ENCODE data around the gene MPO.

Gene MPO

DNA sequence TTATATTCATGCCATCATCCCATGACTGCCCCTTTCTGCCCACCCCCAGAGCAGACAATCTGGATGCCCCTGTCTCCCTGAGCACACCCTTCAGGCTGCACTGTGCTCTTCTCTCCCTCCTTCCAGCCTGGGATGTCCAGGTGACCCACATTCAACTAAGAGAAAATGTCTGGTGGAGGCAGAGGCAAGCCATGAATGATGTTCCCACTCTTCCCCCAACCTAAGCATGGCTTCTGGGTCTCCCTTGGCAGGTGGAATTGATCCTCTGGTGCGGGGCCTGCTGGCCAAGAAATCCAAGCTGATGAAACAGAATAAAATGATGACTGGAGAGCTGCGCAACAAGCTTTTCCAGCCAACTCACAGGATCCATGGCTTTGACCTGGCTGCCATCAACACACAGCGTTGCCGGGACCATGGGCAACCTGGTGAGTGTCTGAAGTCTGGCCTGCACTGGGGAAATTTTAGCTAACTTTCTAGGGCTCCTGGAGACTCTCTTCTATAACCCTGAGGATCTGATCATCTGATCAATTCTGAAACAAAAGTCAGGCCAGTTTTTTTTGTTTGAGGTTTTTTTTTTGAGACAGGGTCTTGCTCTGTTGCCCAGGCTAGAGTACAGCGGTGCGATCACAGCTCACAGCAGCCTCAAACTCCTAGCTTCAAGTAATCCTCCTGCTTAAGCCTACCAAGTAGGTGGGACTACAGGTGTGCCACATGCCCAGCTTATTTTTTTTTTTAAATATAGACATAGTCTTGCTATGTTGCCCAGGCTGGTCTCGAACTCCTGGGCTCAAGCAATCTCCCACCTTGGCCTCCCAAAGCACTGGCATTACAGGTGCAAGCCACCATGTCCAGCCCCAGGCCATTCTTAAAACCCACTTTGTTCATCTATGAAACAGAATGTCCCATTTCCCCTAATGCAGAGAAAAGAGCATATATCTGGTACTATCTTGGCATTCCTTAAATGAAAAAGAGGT is 14.5 kb downstream of the MPO start:
- DNase-seq (ENCODE audit: low read depth in 2 of 2), result no peak

DNA sequence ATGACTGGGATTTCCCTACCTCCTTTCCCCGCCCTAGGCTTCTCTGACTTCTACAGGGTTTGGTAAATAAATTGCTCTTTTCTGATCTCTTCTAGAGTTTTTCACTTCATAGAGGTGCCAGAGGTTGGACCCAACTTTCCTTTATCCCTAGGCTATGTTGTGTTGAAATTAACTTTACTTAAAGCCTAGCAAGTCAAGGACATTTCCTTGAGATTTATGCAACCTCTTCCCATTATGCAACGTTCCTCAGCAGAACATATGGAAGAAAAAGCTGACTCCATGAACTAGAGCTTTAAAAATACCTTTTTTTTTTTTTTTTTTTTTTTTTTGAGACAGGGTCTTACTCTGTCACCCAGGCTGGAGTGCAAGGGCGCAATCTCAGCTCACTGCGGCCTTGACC is 15.5 kb downstream of the MPO start:
- DNase-seq (ENCODE audit: low read depth in 2 of 2), result no peak

DNA sequence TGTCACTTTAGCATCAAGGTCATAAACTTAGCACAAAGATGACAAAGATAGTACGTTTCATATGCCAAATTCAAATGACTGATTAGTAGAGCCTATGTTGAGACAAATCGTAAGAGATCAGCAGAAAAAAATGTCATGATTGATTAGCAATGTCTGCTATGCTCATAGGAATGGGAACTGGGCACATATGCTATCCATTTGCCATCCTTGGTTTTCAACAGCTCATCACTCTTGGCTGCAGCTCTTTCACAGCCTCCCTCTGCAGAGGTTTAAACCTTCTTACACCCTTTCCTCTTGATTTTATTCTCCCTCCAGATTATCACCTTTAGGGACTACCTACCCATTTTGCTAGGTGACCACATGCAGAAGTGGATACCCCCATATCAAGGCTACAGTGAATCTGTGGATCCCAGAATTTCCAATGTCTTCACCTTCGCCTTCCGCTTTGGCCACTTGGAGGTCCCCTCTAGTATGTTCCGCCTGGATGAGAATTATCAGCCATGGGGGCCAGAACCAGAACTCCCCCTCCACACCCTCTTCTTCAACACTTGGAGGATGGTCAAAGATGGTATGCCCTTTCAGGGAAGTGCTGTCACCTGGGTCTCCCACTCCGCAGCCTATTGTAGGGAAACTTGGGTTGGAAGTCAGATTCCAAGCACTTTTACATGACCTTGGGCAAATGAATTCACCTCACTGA is 16.2 kb downstream of the MPO start:
- no peak for DNase-seq (ENCODE audit: low read depth in 2 of 2)

DNA sequence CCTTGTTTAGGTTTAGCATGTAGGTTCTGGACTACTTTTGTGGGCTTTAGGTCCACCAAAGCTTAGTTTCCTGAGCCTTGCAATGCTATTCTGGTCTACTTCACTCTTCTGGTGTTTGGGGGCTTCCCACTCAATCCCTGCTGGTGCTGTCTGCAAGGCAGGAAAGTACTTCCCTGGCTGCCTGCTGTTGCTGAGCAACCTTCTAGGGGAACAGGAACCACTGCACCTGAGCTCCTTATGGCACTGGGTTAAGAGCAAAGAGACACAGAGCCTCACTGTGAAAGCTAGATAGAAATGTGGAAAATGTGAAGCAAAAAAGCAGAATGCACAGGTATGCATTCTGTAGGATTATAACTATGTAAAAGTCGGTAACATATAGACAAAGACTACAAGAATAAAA is 17.0 kb downstream of the MPO start:
- DNase-seq (ENCODE audit: low read depth in 2 of 2), result no peak

DNA sequence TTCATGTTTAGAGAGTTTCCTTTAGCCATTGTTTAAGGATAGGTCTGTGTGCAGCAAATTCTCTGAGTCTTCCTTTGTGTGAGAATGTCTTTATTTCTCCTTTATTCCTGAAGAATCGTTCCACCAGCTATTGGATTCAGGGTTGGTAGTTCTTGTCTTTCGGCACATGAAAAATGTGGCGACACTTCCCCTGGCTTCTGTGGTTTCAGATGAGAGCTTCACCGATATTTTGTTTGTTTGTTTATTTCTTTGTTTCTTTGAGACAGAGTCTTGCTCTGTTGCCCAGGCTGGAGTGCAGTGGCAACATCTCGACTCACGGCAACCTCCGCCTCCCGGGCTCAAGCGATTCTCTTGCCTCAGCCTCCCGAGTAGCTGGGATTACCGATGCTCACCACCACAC is 18.6 kb downstream of the MPO start:
- DNase-seq (ENCODE audit: low read depth in 2 of 2), result no peak

DNA sequence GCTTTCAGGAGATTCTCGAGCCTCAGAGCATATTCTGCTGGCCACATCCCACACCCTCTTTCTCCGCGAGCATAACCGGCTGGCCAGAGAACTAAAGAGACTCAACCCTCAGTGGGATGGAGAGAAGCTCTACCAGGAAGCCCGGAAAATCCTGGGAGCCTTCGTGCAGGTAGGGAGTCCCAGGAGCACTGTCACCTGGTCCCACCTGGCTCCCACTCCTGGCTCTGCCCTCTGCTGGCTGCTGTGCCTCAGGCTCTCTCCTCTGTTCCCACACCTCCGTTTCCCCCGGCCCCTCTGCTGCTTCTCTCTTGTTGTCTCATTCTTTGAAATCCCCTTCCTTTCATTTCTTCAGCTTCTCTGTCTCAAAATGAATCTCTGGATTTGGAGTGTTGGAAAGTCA is 25.9 kb downstream of the MPO start:
- DNase-seq (ENCODE audit: low read depth in 2 of 2), result no peak

DNA sequence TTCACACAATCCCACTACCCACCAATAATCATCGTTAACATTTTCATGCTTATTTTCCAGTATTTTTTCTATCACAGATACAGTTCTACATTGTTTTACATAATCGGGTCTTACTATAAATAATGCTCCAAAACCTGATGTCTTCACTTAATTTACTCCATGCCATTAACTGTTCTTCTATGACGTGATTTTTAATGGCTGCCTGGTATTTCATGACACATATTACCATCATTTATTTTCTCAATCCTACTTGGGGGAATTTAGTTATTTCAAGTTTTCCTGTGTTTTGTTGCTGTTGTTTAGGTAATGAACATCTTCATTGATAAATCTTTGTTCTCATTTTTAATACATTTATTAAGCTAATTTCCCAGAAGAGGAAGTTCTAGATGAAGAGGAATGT is 27.7 kb downstream of the MPO start:
- DNase-seq (ENCODE audit: low read depth in 2 of 2), result no peak

DNA sequence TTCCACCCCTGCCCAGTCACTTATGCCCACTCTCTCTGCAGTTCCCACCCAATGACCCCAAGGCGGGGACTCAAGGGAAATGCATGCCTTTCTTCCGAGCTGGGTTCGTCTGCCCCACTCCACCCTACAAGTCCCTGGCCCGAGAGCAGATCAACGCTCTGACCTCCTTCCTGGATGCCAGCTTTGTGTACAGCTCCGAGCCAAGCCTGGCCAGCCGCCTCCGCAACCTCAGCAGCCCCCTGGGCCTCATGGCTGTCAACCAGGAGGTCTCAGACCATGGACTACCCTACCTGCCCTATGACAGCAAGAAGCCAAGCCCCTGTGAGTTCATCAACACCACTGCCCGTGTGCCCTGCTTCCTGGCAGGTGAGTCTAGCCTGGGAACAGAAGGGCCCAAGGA is 28.6 kb downstream of the MPO start:
- no peak for DNase-seq (ENCODE audit: low read depth in 2 of 2)

DNA sequence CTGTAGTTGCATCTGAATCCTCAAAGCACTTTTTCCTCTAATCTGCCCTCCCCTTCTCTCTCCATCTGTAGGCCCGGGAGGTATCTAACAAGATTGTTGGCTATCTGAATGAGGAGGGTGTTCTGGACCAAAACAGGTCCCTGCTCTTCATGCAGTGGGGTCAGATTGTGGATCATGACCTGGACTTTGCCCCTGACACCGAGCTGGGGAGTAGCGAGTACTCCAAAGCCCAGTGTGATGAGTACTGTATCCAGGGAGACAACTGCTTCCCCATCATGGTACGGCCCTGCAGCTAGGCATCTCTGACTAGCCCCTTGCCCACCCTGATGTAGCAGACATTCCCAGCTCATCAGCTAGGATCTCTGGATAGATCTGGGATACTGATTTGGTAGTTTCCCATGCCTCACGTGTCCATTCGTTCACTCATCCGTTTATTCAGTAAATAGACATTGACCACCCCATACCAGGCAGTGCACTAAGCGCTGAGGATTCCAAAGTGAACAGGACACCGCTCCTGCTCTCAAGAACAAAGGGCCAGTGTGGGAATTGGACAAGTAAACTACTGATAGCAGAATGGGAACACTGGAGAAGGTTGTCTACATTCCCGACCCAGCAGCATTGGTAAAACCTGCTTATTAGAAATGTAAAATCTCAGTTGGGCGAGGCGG is 30.3 kb downstream of the MPO start:
- DNase-seq (ENCODE audit: low read depth in 2 of 2), result no peak

DNA sequence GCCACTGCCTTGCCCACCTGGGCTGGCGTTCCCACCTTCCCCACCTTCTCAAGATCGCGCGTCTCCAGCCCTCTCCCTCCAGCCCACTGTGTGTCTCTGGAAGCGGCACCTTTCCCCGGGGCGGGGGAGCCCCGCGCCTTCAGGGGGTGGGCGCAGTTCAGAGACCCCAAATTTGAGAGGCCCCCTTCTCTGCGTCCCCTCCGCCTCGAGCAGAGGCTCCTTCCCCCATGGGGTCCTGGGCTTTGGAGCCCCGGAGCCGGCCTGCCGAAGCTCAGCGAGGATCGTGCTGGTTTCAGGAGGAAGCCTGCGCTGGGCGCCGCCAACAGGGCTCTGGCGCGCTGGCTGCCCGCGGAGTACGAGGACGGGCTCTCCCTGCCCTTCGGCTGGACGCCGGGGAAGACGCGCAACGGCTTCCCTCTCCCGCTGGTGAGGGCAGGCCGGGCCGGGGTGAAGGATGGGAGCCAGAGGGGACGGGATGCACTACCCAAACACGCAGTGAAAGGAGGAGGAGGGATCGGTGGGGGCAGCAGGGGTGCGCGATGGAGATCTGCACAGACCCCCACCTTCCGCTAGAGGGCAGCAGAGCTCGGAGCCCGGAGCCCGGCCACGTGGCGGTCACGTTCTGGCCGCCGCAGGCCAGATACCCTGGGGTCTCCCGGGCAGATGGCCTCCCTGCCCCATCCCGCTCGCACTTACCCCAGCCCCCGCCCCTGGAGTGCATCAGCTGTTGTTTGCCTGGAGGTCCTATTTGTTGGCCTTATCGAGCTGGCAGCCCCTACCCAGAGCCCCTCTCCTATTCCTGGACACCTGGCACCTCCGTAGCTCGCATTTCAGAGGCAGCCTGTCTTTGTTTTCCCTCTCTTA is 31.2 kb downstream of the MPO start:
- peak; percentile 39 to 63 for DNase-seq (ENCODE audit: low read depth in 2 of 2)

DNA sequence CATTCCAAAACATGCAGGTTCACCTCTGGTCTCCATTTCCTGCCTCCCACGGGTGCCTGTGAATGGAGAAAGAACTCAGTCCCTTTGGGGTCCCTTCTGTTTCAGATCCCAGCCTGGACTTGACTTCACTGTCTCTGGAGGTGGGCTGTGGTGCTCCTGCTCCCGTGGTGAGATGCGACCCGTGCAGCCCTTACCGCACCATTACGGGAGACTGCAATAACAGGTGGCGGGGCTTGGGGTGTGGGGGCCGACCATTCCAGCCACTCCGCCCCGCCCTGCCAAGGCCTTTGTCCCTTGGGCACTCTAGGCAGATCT is 31.8 kb downstream of the MPO start:
- no peak for DNase-seq (ENCODE audit: low read depth in 2 of 2)

DNA sequence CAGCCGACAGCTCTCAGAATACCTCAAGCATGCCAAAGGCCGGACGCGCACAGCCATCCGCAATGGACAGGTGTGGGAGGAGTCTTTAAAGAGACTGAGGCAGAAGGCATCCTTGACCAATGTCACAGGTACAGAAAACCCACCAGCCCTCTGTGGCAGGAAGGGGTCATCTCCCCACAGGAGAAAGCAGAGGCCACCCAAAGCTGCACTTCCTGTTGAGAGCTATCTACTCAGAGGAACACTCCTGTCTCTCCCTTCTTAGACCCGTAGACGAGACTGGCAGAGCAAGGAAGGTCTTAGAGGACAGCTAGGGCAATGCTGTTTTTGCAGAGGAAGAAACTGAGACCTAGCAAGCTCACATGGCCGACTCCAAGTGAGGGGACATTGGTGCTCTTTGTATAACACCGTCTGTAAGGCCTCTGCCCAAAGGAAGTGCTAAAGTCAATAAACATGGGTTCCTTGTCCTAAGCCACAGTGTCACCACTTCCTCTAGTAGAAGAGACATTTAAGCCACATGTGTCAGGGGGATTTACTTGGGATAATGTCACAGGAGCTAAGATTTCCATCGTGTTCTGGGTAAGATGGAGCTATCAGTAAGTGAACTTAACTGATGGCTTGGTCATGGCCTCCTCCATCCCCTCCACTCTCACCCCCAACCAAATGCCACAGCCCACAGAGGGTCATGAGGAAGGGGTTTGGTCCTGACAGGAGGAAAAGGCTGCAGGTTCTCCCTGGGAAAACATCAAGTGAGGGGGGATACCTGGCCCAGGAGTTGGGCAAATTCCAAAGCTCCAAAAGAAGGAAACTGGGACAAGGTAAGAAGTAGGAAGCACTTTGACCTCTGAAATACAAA is 33.0 kb downstream of the MPO start:
- DNase-seq (ENCODE audit: low read depth in 2 of 2), result no peak

DNA sequence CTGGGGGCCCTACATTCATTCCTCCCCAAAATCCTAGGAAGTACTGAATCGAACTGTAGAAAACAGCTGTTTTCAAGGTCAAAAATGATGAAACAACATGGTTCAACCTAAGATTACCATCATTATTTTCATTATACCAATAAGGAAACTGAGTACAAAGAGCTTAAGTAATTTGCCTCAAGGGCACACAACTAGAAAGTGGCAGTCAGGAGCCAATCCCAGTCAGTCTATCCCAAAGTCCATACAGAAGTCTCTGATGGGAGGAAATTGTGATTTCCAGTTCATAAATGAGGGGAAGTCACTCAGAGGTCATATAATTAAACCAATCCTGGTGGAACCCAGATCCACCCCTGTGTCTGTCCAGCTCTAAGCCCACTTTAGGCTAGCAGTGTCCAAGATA is 34.0 kb downstream of the MPO start:
- DNase-seq (ENCODE audit: low read depth in 2 of 2), result no peak

DNA sequence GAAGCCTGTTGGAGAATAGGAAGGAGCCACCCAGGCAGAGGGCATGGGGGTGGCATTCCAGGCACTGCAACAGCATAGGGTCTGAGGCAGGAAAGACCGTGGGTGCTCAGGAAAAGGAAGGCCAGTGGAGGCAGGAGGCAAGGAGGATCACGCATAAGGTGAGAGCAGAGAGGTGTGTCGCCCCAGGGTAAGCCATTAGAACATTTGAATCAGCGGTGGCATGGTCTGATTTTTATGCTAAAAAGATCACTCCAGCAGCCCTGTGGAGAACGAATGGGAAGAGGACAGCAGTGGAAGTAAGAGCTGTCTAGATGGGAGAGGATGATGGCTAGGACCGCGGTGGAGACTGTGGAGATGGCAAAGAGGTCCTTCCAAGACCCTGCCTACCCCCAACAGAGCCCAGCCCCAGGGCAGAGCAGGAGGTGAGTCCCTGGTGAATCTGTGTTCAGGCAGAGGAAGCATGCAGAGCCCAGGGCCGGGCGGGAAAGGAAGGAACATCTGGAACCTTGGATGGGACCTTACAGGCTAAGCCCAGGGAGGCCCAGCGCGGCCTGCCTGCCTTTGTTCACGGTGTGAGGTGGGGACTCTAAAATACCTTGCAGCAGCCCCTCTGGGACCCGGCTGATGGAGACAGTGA is 34.5 kb downstream of the MPO start:
- DNase-seq (ENCODE audit: low read depth in 2 of 2), result no peak

DNA sequence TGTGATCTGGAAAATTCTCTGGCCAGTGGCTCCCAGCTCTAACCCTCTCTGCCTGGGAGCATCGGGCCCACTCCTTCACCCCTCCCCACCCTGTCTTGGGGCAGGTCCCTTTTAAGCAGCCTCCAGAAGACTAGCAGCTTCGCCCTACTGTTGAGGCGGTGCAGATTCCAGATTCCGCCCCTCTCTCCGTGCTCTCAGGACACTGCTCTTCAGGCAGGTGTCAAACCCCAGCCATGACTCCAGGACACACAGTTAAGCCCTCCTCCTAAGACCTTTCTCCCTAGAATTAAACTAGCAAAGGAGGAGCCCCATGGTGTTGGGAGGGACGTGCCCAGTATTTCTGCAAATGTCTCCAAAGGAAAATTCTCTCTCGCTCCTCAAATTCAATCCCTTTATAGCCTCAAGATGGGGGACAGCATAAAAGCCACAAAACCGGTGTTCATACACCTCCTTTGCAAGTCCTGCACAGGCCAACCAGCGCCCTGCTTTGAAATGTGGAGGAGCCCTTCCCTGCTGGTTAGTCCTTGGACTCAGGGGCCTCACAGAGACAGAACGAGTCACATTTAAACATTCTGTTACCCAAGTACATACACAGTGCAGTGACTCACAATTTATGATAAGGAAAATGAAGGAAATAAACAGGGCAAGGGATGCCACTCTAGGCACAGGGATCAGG is 35.2 kb downstream of the MPO start:
- DNase-seq (ENCODE audit: low read depth in 2 of 2), result no peak

DNA sequence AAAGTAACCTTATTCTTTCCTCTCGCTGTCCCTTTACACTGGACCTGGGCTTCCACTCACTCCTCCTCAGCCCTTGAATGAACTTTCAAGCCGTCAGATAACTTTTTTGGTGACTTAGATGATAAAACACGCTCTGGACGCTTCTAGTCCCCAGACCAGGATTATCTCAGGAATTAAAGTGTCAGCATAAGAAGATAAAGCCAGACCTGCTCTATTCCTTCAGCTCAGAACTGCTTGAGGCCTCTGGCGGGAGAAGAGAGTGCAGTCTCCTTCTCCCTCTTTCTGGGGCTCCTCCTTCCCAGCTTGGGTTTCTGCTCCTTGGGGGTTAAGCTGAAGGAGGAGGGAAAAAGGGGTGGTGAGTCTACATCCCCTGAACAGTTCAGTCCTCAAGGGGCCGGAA is 35.8 kb downstream of the MPO start:
- DNase-seq (ENCODE audit: low read depth in 2 of 2), result no peak

DNA sequence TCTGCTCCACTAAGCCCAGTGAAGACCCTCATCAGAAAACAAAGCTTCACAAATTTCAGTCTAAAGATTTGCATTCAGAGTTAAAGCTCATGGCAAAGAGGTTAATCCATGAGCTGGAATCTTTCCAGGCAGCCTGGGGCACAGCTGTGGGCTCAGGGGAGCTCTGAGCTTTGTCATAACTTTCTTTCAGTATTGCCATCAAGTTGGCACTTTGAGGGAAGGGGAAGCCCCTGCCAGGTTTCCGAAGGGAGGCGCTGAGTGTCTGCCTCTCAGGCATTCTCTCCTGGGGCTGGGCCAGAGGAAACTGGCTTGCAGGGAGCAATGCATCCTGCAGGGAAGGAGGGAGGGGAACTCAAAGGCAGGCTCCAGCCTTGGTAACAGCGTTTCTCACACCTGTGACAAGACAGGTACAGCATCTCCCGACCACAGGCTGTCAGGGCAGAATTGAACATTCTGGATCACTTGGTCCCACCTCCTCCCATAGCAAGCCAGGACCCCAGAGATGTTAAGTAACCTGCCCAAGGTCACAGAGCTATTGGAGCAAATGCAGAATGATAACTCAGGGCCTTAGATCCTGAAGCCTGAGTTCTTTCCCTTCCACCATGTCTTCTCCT is 38.5 kb downstream of the MPO start:
- DNase-seq (ENCODE audit: low read depth in 2 of 2), result peak in 1 of 2 donors; percentile 15

DNA sequence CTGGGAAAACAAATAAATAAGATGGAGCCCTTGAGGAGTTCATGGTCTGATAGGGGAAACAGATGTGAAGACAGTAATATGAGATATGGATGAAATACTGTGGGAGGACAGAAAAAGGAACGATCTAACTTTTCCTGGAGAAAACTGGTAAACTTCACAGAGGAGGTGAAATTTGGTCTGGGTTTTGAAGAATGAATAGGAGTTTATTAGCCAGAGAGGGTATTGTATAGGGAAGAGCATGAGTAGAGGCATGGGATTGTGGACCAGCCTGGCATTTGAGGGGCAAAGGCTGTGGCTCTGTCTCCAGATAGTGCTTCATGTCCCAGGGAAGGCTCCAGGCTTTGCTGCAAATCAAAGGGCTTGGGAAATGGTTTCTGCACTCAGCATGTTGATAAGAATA is 40.7 kb downstream of the MPO start:
- DNase-seq (ENCODE audit: low read depth in 2 of 2), result no peak

DNA sequence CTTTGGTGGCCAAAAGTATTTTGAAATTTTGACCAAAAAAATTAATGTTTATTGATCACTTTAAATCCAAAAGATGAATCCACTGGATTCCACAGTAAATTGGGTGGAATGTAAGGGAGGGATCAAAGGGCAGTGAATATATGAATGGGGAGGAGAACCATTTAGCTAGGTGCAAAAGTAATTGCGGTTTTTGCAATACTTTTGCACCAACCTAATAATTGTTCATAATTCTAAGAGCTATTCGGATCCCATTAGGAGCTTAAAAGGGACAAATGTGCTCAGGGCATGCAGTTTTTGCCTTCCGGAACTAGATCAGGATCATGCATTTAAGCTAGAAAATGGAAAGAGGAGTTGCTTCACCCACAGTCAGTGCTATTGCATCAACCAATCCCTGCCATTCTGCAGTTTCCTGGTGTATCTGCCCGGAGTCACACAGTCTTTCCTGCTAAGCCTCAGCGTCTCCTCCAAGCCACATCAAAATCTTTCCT is 42.5 kb downstream of the MPO start, which contains the start of gene LPO:
TSS of gene LPO (plus strand) at position 438 of the 488 bp plus-strand sequence. CDS start 4,396 bp downstream, outside the sequence.
- DNase-seq (ENCODE audit: low read depth in 2 of 2), result no peak

Measured in stimulated activated CD4-positive, alpha-beta T cell treated with anti-CD3 and anti-CD28 coated beads, Interleukin-15, amount 100 ng/mL, for 48 hours (primary cell).